GM18505 (cell line): ENCODE measurements around the gene GRIA4.

Experiments
- ATAC-seq: cut with Tn5 transposase; IDR thresholded peaks from one replicate; pipeline ENCODE4 v1.9.1; 2021; ENCODE audit not compliant: unreplicated experiment
- POLR2A ChIP-seq: IDR thresholded peaks from 4 replicates; pipeline ENCODE4 v1.6.1; 2011; ENCODE audit warnings: borderline replicate concordance; ENCODE audit not compliant: insufficient read depth, insufficient read length; ENCODE audit errors: extremely low read depth

GRIA4 gene

DNA sequence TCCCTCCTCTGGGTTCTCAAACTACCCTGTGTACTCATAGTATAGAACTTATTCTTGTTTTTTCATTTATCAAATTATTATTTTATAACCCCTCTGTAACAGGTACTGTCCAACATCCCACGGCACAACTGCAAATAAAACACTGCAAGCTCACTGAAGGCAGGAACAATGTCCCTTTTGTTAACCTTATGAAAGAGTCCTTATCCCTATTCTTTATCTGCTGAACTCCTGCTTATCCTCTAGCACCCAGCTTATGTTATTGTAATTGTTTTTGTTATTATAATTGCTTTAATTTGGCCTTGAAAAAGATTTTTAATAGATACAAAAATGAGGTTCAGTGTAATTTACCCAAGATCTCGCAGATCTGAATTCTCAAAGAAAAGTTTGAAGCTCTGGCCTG is 281.8 kb downstream of the GRIA4 start:
- no peak for ATAC-seq
- TF ChIP-seq POLR2A: no peak

GRCh38 chr11:105897161-105897560 is 287.3 kb downstream of the GRIA4 start:
- no peak for TF ChIP-seq POLR2A
- ATAC-seq: no peak

DNA sequence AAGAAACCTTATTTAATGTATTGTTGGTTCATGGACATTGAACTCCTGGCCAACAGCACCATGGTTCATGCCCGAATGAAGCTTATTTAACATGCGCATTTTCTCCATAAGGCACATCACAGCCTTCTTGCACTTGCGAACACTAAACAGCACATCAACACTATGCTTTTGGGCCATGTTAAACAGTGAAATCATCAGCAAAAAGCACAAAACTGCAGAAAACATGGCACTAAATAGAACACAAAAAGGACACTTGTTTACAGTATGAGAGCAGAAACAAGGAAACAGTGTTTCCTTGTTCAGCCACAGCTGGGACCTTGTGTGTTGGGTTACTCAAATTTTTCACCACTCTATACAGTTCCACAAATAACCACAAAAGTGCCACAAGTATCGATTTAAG is 289.9 kb downstream of the GRIA4 start:
- ATAC-seq: no peak
- no peak for TF ChIP-seq POLR2A

- TF ChIP-seq POLR2A: no peak
- no peak for ATAC-seq
These were observed 290.7 kb downstream of the GRIA4 start for GRCh38 chr11:105900515-105901035.

DNA sequence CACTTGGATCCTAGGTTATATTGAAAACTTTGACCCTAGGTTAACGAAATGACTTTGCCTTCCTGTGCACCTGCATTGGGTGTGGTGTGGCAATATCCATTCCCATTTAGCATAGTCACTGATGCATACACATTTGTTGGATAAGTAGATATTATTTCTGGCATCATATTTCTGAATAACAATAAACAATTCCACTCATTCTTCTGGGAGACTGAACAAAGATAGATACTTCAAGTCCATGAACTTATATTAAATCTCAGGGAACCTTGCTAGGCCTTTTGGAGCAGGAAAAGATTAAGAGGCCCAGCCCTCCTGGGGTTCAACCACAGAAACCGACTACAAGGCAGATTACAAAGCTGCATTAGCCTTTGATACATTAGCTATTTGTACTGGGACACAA is 293.2 kb downstream of the GRIA4 start:
- TF ChIP-seq POLR2A: no peak
- ATAC-seq: no peak

- no peak for ATAC-seq
- no peak for TF ChIP-seq POLR2A
These were observed 296.6 kb downstream of the GRIA4 start for GRCh38 chr11:105906517-105906916.

GRCh38 chr11:105907319-105907718 is 297.4 kb downstream of the GRIA4 start:
- no peak for ATAC-seq
- no peak for TF ChIP-seq POLR2A

DNA sequence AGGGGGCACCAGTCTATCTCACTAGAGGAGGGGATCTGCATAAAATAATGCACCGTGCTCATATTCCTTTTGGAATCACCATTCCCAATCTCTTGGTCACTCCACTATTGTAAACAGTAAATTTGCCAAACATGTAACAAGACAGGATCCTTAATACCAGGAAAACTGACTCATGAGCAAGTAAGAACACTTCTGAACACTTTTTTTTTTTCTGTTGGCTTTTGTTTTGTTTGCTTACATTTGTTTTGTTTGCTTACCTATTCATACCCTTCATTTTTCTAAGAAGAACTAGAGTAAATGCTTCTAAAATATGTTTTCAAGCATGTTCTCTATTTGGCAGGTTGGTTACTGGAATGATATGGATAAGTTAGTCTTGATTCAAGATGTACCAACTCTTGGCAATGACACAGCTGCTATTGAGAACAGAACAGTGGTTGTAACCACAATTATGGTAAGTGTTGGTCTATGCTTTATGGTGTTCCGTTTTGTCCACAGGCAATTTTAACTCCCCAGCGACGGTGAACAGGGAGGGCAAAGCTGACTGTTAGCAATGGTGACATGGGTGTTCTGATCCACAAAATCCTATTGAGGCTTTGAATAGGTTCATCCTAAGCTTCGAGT is 300.3 kb downstream of the GRIA4 start:
- no peak for TF ChIP-seq POLR2A
- no peak for ATAC-seq

GRCh38 chr11:105911454-105911853 is 301.6 kb downstream of the GRIA4 start:
- ATAC-seq: no peak
- TF ChIP-seq POLR2A: no peak

DNA sequence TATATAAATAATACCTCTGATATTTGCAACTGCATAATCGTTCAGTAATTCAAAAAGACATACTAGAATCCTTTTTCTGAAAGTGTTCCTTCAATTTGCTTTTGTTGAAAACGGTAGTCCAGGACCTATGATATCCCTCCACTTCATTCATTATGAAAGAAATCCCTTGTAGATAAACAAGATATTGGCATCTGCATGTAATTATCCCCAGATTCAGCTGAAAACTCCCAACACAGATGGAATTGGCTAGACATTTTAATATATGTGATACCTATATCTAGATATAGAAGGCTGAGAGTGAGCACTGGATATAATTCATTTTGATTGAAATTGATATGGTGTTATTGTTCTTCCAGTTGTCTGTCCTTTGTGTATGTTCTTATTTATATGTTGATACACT is 302.8 kb downstream of the GRIA4 start:
- ATAC-seq: no peak
- no peak for TF ChIP-seq POLR2A

- ATAC-seq: no peak
These were observed 305.1 kb downstream of the GRIA4 start for GRCh38 chr11:105915021-105915420.

DNA sequence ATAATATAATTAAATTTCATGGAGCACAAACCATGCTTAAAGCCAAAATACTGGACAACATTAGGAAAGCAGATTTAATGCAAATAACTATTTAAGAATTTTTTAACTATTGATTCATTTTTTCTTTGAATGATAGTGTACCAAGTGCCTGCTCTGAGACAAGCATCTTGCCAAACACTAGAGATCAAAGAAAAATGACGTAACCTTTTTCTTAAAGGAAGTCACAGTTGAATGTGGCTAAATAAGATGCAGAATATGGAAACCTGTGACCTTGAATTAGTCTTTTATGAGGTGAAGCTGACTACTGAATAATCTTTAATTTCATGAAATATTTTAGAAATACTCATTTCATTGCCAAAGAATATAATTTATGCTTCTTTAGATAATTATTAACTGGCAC is 308.2 kb downstream of the GRIA4 start:
- no peak for TF ChIP-seq POLR2A
- ATAC-seq: no peak

More at GRCh38 chr11:105915021-105915420, 305.1 kb downstream of the GRIA4 start:
- no peak for TF ChIP-seq POLR2A

- no peak for TF ChIP-seq POLR2A
- no peak for ATAC-seq
These were observed 308.7 kb downstream of the GRIA4 start for GRCh38 chr11:105918600-105918999.

DNA sequence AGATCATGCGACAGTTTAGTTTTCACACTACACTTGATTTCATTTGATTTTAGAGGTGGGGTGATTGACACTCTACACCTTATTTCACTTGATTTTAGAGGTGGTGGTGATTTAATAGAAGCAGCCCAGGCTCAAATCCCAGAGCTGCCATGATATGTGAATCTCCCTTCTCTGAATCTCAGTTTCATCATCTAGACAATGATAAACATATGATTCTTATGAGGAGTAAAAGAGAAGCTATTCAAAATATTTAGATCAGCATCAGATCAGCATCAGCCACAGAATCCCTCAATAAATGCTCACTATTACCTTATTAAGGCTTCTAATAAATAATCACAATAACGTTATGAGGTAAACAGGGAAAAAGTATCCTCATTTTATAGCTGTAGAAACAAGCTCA is 313.4 kb downstream of the GRIA4 start:
- TF ChIP-seq POLR2A: no peak
- ATAC-seq: no peak

- TF ChIP-seq POLR2A: no peak
- ATAC-seq: no peak
These were observed 313.9 kb downstream of the GRIA4 start for GRCh38 chr11:105923807-105924206.

DNA sequence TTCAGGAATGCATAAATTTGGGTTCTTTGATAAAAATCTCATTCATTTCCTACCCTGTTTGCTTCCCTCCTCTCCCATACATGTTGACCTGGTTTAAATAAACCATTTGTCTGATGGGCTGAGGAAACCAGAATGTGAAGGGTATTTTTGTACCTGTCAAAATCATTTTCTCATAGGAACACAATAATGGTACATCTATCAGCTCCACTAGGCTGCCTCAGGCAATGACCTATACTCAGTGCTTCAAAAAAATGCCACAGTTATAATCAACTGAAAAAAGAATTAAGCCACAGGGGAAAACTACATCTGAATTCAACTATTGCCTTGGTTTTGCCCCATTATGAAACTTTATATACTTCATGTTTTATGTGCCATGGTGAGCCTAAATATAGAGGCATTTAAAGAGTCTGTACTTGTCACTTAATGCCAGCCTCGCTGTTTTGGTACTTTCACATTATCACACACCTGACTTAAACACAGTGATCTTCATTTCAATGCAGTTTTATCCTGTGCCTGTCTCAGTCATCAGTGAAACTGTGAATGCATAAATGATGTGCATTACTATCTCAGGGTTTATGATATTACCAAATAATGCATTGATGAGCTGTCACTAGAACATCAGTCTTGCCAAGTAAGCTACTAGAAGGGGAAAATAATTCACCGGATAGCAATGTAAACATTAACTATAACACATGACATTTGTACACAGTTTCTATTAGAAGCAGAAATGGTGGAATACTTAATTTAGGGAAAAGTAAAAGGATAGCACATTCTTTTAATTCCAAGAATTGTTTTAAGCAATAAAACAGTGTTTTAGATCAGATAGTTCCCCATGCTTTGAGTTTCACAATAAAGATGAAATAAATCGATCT is 319.4 kb downstream of the GRIA4 start:
- ATAC-seq: no peak
- no peak for TF ChIP-seq POLR2A
